ENCODE results near the gene EDIL3.
"Not testable (repeated sequence)": the region's sequence is repeated elsewhere in the genome, so short reads cannot be mapped to it uniquely, and the experiment has no call there.

EDIL3 gene

GRCh38 chr5:84378961-84379360 lies 5.7 kb downstream of the EDIL3 start:
- no peak for DNase-seq (ENCODE audit: low read depth in 3 of 3)

GRCh38 chr5:84378420-84378819 lies 6.3 kb downstream of the EDIL3 start:
- no peak for DNase-seq (ENCODE audit: low read depth in 3 of 3)

- DNase-seq (ENCODE audit: low read depth in 3 of 3) = no peak
Observed at GRCh38 chr5:84376346-84376745, 8.3 kb downstream of the EDIL3 start.

GRCh38 chr5:84374568-84374967 lies 10.1 kb downstream of the EDIL3 start:
- DNase-seq (ENCODE audit: low read depth in 3 of 3) = no peak

GRCh38 chr5:84373506-84373905 lies 11.2 kb downstream of the EDIL3 start:
- DNase-seq (ENCODE audit: low read depth in 3 of 3) = no peak

GRCh38 chr5:84372066-84372695 lies 12.5 kb downstream of the EDIL3 start:
- no peak for DNase-seq (ENCODE audit: low read depth in 3 of 3)

GRCh38 chr5:84370176-84370575 lies 14.5 kb downstream of the EDIL3 start:
- DNase-seq (ENCODE audit: low read depth in 3 of 3) = no peak

- no peak for DNase-seq (ENCODE audit: low read depth in 3 of 3)
Observed at GRCh38 chr5:84364043-84364442, 20.6 kb downstream of the EDIL3 start.

- no peak for DNase-seq (ENCODE audit: low read depth in 3 of 3)
Observed at GRCh38 chr5:84362061-84362720, 22.5 kb downstream of the EDIL3 start.

- no peak for DNase-seq (ENCODE audit: low read depth in 3 of 3)
Observed at GRCh38 chr5:84361572-84361971, 23.1 kb downstream of the EDIL3 start.

GRCh38 chr5:84360056-84360455 lies 24.6 kb downstream of the EDIL3 start:
- no peak for DNase-seq (ENCODE audit: low read depth in 3 of 3)

GRCh38 chr5:84354101-84354500 lies 30.6 kb downstream of the EDIL3 start:
- no peak for DNase-seq (ENCODE audit: low read depth in 3 of 3)

GRCh38 chr5:84344788-84345187 lies 39.9 kb downstream of the EDIL3 start:
- DNase-seq (ENCODE audit: low read depth in 3 of 3) = no peak

- DNase-seq (ENCODE audit: low read depth in 3 of 3) = no peak
Observed at GRCh38 chr5:84343171-84343570, 41.5 kb downstream of the EDIL3 start.

GRCh38 chr5:84332106-84332505 lies 52.6 kb downstream of the EDIL3 start:
- DNase-seq (ENCODE audit: low read depth in 3 of 3) = no peak

GRCh38 chr5:84327591-84327990 lies 57.1 kb downstream of the EDIL3 start:
- no peak for DNase-seq (ENCODE audit: low read depth in 3 of 3)

GRCh38 chr5:84322646-84323045 lies 62.0 kb downstream of the EDIL3 start:
- no peak for DNase-seq (ENCODE audit: low read depth in 3 of 3)

- not testable (repeated sequence) for DNase-seq (ENCODE audit: low read depth in 3 of 3)
Observed at GRCh38 chr5:84317826-84318225, 66.9 kb downstream of the EDIL3 start.

GRCh38 chr5:84312280-84312679 lies 72.4 kb downstream of the EDIL3 start:
- DNase-seq (ENCODE audit: low read depth in 3 of 3) = not testable (repeated sequence)

- not testable (repeated sequence) for DNase-seq (ENCODE audit: low read depth in 3 of 3)
Observed at GRCh38 chr5:84309850-84310249, 74.8 kb downstream of the EDIL3 start.

GRCh38 chr5:84306601-84307000 lies 78.1 kb downstream of the EDIL3 start:
- DNase-seq (ENCODE audit: low read depth in 3 of 3) = no peak

GRCh38 chr5:84304599-84304998 lies 80.1 kb downstream of the EDIL3 start:
- no peak for DNase-seq (ENCODE audit: low read depth in 3 of 3)

- no peak for DNase-seq (ENCODE audit: low read depth in 3 of 3)
Observed at GRCh38 chr5:84303315-84303714, 81.4 kb downstream of the EDIL3 start.

GRCh38 chr5:84301535-84301934 lies 83.1 kb downstream of the EDIL3 start:
- no peak for DNase-seq (ENCODE audit: low read depth in 3 of 3)
